HuH-7.5 (cell line): Measurements from ENCODE around the gene ATP4A.

ENCODE experiments used
- DNase-seq: peaks from one replicate; pipeline ENCODE4 v3.0.0; 2011; ENCODE audit warnings: low spot score

ATP4A gene

DNA sequence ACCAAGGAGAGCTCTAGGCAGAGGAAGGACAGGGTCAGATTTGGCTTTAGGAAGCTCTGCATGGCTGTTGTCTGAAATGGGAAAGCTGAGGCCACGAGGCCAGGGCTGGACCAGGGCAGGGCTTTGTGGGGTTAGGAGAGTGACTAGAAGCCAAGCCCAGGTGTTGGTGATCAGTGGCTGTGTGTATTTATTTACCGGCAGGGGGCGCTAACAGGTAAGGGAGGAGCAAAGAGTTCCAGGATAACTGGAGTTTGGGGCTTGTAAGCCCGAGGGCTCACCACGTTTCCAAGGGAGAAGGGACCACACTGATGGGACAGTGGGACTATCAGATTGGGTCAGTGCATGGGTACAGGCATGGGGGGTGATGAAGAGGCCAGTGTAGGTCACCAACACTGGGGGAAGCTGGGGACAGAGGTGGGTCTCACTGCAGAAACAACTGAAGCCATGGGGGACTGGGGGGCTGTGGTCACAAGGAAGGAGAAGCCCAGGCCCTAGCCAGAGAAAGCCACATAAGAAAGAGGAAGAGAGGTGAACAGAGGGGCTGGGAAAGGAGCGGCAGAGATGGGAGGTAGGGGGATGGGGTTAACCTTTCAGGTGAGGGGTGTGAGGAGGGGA is 14.2 kb downstream of the ATP4A start:
- DNase-seq: peak; percentile 92

DNA sequence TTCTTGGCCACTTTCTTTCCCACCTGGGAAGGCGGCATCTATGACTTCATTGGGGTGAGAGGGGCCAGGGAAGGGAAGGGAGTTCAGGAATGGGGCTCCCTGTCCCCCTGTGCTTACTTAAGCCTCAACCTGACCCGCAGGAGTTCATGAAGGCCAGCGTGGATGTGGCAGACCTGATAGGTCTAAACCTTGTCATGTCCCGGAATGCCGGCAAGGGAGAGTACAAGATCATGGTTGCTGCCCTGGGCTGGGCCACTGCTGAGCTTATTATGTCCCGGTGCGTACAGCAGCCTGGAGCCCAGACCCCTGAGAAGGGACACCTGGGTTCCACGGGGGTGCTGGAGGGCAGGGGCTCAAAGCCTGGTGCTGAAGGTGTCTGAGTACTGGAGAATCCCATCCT is 16.9 kb downstream of the ATP4A start:
- no peak for DNase-seq

DNA sequence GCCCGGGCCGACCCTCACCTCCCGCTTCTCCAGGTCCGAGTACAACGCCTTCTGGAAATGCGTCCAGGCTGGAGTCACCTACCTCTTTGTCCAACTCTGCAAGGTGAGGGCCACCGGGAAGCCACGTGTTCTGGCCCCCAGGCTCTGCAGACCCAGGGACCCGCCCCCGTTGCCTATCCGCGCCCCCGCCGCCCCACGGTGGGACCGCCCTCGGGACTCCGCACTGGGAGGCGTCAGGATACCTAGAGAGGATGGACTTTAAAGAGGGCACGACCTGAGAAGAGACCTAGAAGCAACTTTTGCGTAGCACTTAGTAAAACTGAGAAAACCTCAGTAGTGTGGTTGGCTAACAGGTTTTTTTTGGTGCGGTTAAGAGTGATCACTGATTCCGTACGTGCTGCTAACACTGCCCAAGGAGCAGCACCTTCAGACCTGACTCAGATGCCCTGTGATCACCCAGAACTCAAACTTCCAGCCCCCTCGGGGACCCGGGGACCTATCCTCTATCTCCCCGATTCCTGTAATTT is 17.5 kb downstream of the ATP4A start:
- DNase-seq: peak; percentile 86

DNA sequence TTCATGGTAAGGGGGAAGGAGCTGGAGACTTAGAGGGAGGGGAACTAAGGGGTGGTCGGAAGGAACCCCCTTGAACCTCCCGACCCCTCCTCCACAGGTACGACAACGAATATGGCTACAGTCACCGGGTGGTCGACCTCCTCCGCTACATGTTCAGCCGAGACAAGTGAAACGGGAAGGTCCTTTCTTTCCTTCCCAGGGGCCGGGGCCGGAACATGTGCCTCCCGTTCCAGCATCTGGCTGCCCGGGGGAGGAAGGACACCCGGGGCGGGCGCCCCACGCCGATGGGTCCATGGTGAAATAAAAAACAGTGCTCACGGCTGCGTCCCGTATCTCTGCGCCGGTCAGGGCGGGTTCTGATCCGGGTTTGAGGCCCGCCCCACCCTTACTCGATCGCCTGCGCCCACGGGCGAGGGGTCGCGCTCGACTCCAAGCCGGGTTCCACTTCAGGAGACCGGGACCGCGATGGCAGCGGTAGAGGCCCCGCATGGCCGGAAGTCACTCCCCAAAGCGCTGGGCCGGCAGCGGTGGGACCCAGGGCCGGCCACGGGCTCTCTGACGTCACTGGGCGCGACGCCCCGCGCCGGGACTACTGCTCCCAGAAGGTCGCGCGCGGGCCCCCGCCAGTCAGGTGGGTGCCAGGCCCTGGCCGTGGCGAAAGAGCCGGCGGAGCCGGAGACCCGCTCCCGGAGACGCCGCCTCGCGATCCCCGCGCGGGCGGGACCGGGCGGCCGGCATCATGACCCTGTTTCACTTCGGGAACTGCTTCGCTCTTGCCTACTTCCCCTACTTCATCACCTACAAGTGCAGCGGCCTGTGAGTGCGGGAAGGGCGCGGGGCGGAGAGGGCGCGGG is 18.2 kb downstream of the ATP4A start, which contains the start of gene TMEM147:
Gene TMEM147, plus strand, starts transcription at position 626 of the 854 bp plus-strand sequence. Its CDS starts 114 bp downstream, at position 740.
- DNase-seq: peak; percentile 99

DNA sequence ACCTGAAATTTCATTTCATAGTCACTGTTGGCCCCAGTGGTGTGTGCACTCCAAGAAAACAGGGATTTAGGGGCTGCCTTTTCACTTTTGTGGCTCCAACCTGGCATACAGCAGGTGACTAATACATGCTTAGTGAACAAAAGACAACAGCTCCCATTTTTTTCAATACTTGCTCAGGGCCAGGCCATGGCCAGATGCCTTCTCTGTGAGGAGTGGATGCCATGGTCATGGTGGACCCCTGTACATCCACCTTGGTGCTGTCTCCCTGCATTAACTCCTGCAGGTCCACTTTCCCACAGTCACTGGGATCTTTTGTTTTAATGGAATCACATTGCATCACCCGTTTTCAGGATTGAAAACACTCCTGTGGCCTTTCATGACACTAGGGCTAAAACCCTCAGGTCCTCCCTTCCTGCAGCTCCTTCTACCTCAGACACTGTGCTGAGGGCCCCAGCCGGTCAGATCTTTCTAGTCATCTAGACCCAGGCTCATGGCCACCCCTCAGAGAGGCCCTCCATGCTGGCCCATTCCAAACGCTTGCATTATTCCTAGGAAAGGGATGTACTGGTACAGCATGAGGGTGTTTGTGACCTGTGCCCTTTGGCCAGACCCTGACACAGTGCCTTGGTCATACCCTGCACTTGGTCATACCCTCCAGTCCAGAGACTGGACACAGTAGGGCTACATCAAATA is 19.2 kb downstream of the ATP4A start:
- DNase-seq: no peak

DNA sequence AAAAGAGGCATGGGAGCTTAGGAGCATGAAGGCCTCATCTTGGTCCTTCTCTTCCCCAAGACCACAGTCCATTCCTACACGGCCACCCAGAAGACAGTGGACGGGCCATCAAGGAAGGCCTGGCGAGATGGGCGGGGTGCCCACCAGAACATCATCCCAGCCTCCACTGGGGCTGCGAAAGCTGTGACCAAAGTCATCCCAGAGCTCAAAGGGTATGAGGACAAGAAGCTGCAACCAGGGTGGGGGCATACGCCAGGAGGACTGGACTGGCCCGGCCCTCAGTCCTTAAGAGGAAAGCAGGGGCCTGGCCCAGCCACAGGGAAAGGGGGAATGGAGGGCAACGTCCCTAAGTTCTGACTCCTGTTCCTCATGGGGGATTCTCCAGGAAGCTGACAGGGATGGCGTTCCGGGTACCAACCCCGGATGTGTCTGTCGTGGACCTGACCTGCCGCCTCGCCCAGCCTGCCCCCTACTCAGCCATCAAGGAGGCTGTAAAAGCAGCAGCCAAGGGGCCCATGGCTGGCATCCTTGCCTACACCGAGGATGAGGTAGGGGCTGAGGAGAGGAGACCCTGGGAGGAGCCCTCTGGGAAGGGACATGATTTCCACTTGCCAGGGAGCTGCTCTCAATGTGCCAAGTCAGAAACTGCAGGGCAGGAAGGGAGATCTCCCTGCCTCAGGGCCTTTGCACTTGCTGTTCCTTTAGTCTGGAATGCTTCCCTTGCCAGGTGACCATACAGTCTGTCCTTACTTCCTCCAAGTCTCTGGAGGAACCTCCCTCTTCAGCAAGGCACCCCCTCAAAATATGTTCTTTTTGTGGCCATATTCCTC is 20.0 kb downstream of the ATP4A start:
- no peak for DNase-seq

DNA sequence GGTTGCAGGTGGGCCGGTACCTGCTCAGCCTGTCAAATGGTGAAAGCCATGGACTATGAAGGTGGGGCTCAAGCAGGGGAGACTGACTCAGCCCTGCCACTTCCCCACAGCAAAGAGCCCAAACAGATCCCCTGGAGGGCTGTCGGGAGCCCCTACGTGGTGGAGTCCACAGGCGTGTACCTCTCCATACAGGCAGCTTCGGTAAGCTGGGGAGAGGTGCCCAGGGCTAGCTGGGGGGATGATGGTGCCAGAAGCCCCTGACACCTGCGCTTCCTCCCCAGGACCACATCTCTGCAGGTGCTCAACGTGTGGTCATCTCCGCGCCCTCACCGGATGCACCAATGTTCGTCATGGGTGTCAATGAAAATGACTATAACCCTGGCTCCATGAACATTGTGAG is 21.2 kb downstream of the ATP4A start:
- DNase-seq: no peak

DNA sequence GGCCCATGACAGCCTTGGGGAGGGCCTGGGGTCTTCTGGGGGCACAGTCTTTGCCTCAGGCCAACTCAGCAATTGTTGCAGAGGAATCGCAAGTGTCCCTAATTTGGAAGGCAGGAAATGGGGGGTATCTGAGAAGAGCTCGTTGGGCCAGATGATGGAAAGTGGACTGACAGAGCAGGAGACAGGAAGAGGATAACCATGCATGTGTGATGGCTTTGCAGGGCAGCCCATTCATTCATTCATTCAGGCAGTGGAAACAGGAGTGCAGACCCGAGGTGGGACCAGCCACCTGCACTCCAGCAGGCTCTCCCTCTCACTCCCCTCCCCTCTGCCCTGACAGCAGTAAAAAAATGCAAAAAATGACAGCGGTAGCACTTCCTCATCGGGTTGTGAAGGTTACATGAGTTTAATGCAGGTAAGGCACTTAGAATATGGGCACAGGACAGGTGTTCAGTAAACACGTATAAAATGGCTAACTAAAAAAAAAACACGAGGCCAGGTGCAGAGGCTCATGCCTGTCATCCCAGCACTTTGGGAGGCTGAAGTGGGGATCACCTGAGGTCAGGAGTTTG is 23.0 kb downstream of the ATP4A start:
- no peak for DNase-seq

DNA sequence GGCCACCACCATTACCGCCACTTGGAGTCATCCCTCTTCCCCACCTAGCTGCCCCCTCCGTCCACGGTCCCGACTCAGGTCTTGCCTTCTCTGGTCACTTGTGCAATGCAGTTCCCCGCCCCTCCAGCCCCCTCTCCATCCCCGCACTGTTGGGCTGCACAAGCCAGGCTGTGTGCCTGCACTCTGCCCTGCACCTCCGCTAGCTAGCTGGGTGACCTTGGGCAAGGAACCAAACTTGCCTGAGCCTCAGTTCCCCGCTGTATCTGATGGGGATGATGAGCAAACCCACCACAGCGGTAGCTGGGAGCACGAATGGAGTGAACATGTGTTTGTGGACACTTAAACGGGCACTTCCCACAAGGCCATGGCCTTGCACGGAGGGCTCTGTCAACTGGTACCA is 23.6 kb downstream of the ATP4A start:
- DNase-seq: no peak

DNA sequence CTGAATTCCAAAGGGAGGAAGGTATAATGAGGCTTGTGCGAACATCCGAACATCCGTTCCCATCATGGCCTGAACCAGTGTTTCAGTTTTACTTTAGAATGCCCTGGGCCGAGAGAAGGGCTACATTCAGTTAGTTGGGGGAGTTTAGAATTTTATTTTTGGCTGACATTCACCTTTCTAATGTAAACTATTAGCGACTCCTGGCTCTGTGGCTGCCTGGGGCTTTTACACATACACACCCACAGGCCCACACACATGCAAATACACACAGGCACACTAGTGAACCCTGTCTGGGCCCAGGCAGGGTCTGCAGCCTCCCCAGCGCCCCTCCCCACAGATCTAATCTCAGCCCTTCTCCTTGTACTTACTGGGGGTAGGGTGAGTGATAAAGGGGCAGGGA is 24.1 kb downstream of the ATP4A start:
- no peak for DNase-seq

DNA sequence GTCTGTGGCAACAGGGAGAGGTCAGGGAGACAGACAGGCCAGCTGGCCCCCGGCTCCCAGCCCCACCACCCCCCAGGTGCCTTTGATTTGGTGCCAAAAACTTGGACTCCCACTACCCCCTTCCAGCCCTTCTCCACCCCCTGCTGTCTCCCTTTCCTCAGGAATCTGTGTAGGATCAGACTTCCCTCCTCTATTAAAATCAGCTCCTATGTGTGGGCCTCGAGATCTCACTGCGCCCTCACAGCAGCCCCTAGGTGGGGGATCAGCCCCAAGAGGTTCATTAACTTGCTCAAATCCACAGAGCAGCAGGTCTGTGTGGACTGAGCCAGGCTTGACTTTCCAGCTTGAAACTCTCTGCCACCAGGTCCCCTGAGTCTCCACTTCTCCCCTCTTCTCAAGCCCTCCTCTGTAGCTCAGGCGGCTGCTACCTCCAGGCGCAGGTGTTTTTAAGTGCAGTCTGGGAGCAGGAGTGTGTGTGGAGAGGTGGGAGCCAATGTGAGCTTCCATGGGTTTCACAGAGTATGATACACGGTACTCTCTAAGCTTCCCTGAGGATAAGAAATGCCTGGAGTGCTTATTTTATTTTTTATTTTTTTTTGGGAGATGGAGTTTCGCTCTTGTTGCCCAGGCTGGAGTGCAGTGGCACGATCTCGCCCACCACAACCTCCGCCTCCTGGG is 28.5 kb downstream of the ATP4A start:
- DNase-seq: no peak

DNA sequence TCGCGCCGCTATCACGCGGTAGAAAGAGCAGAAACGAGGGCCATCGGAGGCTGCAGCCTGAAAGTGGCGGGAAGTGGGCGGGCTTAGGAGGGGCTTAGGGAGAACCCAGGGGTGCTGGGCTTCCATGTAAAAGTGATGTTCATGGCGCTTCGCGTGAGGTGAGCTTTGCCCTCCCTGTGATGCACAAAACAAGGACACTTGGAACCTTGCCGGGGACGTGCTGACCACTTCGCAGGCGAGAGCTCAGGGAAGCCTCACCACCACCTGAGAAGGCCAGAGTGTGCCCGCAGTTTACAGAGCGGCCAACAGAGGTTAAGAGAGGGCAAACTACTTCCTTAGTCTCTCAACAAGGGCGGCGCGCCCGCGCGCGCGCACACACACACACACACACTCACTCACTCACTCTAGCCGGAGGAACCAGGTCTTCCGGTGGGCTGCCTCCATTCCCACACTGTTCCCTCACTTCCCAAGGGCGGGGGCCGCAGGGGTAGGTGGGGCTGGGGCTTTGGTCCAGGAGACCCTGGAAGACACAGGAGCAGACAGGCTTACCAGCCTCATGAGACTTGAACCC is 29.6 kb downstream of the ATP4A start:
- DNase-seq: no peak

DNA sequence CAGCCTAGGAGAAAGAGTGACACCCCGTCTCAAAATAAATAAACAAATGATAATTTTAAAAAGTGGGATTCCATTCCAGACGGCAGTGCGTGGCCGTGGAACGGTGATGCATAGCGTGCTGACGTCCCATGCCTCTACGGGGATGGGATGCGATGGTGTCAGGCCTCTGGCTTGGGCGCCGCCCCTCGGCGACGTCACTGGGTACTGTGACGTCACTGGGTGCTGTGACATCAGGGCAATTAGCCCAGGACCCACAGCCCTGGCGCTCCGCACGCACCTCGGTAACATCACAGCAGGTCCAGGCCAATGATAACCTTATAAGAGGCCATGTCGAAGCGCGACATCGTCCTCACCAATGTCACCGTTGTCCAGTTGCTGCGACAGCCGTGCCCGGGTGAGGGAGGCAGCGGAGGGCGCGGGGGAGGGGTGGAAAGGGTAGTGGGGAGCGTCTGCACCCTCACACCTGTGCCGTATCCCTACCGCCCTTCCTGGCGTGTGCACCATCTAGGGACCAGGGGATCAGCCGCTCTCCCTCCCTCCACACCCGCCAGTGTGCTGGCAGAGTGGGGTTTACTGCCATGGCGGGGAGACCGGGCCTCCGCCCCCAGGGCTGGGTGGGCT is 30.1 kb downstream of the ATP4A start, which contains the start of gene GAPDHS:
Gene GAPDHS, plus strand, starts transcription at position 256 of the 621 bp plus-strand sequence. Its CDS starts 72 bp downstream, at position 328.
- no peak for DNase-seq

DNA sequence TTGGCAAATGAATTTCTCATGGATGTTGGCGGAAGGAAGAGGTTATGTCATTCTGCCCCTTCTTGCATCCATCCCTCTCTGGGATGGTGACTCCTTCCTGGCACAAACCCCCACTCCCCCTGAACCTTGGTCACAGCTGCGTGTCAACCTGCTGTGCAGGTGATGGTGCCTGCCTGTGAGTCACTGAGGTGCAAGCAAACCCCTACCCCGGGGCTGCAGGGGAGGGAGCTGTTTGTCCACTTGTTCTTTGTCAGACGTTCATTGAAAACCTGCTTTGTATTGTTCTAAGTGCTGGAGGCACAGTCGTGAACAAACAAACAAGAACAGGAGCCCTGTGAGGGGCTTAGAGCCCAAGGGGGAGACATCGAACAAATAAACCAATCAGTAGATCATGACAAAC is 32.2 kb downstream of the ATP4A start:
- DNase-seq: no peak

DNA sequence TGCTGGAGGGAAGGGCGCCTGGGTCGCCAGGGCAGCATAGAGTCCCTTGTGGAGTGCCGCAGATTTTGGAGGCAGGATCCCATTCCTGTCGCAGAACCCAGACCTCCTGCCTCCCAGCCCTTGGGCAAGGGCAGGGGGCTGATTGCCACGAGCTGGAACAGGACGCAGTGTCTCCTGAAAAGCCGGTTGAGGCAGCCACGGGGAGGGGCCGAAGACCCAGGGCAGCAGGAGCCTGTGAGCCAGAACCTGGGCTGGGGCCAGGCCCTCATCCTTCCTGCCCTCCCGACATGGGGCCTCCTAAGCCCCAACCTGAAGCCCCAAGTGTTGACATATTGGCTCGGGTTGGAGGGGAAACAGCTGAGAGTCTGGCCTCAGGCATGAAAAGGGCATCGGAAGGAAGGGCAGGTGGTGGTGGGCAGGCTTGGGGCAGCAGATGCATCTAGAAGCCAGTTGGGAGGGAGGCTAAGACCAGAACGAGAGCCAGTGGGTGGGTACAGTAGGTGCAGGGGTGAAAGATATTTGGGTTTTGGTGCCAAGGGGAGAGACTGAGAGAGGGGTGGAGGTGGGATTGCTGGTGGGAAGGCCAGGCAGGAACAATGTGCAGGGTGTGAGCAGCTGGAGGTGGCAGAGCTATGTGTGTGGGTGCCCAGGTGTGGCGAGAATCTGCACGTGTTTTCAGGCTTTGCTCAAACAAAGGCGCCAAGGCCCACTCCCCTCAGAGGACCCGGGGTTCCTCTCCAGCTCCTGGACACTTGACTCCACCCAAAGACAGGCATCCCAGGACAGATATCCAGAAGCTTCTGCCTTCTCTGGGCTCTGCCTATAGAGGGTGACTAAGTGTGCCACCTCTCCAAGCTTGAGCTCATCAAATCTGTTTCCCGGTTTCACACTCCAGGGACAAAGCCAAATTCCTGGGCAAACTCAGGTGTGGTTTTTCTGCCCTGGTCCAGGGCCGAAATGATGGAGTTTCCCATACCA is 33.9 kb downstream of the ATP4A start:
- no peak for DNase-seq

DNA sequence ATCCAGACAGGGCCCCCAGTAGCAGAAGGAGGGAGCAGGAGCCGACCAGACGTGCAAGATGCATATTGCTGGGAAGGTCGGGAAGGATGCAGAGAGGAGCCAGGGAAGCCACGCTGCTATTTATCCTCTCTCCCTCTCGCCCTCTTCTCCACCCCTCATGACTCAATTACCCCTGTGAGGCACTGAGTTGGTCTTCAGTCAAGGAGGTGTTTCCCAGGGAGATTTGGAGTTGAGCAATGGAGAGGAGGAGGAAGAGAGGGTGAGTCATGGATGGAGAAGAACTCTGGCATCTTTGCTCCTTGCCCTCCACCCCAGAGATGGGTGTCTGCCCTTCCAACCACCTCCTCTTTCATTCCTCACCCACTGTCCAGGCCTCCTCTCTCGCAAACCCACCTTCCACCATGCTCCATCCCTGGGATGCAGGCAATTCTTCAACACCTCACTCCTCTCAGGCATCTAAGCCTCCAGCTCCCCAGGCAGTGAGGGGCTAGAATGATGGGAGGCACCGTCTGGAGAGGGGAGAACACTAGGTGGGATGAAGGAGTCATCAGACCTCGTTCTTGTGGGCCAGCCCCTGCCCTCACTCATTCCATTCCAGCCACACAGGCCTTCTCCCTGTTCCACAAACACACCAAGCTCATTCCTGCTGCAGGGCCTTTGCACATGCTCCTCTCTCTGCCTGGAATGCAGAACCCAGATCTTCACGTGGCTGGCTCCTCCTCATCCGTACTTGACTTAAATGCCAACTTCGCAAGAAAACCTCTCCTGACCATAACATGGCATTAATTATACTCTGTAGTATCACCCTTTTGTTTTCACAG is 35.0 kb downstream of the ATP4A start, which contains the start of gene SBSN:
Gene SBSN, minus strand, starts transcription at position 94 of the 821 bp plus-strand sequence. Its CDS starts 30 bp downstream, at position 64.
- DNase-seq: no peak

DNA sequence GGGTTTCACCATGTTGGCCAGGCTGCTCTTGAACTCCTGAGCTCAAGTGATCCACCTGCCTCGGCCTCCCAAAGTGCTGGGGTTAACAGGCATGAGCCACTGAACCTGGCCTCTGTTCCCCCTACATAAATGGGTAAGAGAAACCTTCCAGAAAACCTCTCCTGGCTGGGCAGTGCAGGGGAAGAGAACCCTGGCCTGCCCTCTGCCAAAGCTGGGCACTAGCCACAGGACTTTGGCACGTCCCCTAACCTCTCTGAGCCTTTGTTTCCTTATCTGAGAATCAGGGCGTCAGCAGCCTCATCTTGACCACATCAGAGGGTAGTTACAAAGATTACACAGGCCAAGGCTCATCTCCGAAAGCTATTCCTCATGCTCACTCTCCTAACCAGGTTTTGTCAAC is 37.6 kb downstream of the ATP4A start:
- no peak for DNase-seq
